ENCODE data around the gene MIF4GD.

DNA sequence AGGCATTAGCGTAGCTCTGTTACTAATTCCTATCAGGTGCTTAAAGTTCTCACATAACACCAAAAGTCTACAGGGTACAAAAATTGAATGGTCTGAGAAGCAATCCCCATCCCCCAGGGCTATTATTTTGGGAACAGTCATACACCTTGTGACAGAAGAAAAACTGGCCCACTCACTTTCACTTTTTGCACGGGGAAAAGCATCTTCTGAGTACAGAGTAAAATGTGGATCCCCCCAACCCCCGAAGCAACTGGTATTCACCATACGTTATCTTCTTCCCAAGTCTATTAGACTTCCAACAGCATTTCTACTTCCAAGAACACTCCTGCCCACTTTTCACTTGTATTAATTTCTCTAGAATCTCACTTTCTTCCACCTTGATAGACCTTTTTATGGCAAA lies 21.5 kb downstream of the MIF4GD start:
- TF ChIP-seq, protein P1, sequence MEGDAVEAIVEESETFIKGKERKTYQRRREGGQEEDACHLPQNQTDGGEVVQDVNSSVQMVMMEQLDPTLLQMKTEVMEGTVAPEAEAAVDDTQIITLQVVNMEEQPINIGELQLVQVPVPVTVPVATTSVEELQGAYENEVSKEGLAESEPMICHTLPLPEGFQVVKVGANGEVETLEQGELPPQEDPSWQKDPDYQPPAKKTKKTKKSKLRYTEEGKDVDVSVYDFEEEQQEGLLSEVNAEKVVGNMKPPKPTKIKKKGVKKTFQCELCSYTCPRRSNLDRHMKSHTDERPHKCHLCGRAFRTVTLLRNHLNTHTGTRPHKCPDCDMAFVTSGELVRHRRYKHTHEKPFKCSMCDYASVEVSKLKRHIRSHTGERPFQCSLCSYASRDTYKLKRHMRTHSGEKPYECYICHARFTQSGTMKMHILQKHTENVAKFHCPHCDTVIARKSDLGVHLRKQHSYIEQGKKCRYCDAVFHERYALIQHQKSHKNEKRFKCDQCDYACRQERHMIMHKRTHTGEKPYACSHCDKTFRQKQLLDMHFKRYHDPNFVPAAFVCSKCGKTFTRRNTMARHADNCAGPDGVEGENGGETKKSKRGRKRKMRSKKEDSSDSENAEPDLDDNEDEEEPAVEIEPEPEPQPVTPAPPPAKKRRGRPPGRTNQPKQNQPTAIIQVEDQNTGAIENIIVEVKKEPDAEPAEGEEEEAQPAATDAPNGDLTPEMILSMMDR (IDR thresholded peaks at IDR 0.05), result no peak
- TF ChIP-seq POLR2A (IDR thresholded peaks at IDR 0.05) (no peak), POLR2AphosphoS5 (IDR thresholded peaks at IDR 0.05) (no peak)
